SK-N-SH treated with all-trans-retinoic acid at 6 μM for 48 hours (cell line): ENCODE data around the gene CD83.

ENCODE experiments used
- ARNTL ChIP-seq: fragments of 450-650 bp; formaldehyde crosslinking; IDR thresholded peaks from 2 replicates; pipeline ENCODE4 v1.5.0; 2020; ENCODE audit warnings: low read depth, mild to moderate bottlenecking, moderate library complexity, borderline replicate concordance
- ESRRG ChIP-seq: fragments of 250-450 bp; sonication (Bioruptor Pico); IDR thresholded peaks from 2 replicates; pipeline ENCODE4 v1.6.1; 2021; ENCODE audit warnings: mild to moderate bottlenecking
- OSR1 ChIP-seq: fragments of 250-450 bp; sonication (Bioruptor Pico); IDR thresholded peaks from 2 replicates; pipeline ENCODE4 v1.8.0; 2022; ENCODE audit warnings: moderate library complexity, mild to moderate bottlenecking, inconsistent platforms
- TCF4 ChIP-seq: fragments of 250-450 bp; sonication (Bioruptor Pico); IDR thresholded peaks from 2 replicates; pipeline ENCODE4 v1.8.0; 2021; ENCODE audit warnings: mild to moderate bottlenecking, moderate library complexity, borderline replicate concordance
- ZFP3 ChIP-seq: fragments of 250-450 bp; sonication (Bioruptor Pico); IDR thresholded peaks from 2 replicates; pipeline ENCODE4 v1.5.0; 2020; ENCODE audit warnings: mild to moderate bottlenecking, moderate library complexity
- TF ChIP-seq, protein P1 (sequence below): fragments of 250-450 bp; sonication (Bioruptor Pico); IDR thresholded peaks from 2 replicates; pipeline ENCODE4 v1.5.1; 2020; ENCODE audit warnings: low read depth, mild to moderate bottlenecking, moderate library complexity
- TF ChIP-seq, protein P2 (sequence below): fragments of 250-450 bp; sonication (Bioruptor Pico); IDR thresholded peaks from 2 replicates; pipeline ENCODE4 v1.5.1; 2021; ENCODE audit warnings: mild to moderate bottlenecking, moderate library complexity

DNA sequence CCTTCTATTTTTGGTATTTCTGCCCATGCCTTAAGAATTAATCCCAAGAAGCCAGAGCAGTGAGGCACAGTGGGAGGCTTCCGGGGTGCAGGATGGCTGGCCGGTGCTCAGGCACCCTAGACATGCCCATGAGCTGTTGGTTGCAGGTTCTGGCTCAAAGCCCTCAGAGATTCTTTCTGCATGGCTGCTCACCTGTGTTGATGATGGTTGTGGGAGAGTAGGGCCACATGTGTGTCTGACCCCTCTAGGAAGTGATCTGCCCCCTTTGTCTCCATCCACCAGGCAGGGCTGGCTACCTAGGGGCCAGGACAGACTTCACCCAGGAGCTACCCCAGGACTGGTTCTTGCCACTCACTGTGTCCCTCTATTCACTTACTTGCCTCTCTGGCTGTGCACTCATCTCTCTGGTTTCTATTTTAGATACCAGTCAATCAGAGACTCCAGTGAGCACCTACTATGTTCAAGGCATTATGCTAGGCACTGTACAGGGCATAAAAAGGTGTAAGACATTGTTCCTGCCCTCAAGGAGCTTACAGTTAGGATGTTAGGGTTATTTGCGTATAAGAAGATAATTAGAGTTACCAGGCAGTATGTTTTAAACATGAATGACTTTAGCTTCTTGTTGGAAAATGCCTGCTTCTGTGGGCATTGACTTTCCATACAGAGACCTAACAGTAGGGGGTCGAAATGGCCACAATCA is 16.8 kb downstream of the CD83 start:
- TF ChIP-seq ARNTL (no peak), OSR1 (no peak), TCF4 (no peak), ESRRG (CRISPR knock-in tag) (no peak), ZFP3 (CRISPR knock-in tag) (no peak)
- TF ChIP-seq, protein P1, sequence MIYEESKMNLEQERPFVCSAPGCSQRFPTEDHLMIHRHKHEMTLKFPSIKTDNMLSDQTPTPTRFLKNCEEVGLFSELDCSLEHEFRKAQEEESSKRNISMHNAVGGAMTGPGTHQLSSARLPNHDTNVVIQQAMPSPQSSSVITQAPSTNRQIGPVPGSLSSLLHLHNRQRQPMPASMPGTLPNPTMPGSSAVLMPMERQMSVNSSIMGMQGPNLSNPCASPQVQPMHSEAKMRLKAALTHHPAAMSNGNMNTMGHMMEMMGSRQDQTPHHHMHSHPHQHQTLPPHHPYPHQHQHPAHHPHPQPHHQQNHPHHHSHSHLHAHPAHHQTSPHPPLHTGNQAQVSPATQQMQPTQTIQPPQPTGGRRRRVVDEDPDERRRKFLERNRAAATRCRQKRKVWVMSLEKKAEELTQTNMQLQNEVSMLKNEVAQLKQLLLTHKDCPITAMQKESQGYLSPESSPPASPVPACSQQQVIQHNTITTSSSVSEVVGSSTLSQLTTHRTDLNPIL (CRISPR knock-in tag): no peak
- TF ChIP-seq, protein P2, sequence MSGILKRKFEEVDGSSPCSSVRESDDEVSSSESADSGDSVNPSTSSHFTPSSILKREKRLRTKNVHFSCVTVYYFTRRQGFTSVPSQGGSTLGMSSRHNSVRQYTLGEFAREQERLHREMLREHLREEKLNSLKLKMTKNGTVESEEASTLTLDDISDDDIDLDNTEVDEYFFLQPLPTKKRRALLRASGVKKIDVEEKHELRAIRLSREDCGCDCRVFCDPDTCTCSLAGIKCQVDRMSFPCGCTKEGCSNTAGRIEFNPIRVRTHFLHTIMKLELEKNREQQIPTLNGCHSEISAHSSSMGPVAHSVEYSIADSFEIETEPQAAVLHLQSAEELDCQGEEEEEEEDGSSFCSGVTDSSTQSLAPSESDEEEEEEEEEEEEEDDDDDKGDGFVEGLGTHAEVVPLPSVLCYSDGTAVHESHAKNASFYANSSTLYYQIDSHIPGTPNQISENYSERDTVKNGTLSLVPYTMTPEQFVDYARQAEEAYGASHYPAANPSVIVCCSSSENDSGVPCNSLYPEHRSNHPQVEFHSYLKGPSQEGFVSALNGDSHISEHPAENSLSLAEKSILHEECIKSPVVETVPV (CRISPR knock-in tag): no peak
